ENCODE data around the gene PODNL1.

DNA sequence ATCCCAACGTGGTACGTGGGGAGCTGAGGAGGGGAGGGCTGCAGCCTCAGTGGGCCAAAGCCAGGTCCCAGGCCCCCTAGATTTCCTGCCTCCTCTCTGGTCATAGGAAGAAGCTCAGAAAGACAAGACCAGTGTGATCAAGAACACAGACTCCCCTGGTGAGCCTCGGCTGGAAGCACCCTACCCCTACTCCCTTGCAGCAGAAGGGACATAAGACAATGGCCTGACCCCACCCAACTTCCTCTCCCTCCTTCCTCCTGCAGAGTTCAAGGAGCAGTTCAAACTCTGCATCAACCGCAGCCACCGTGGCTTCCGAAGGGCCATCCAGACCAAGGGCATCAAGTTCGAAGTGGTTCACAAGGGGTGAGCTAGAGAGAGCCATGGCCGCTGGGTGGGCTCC lies 11.5 kb downstream of the PODNL1 start:
- TF ChIP-seq, protein P1, sequence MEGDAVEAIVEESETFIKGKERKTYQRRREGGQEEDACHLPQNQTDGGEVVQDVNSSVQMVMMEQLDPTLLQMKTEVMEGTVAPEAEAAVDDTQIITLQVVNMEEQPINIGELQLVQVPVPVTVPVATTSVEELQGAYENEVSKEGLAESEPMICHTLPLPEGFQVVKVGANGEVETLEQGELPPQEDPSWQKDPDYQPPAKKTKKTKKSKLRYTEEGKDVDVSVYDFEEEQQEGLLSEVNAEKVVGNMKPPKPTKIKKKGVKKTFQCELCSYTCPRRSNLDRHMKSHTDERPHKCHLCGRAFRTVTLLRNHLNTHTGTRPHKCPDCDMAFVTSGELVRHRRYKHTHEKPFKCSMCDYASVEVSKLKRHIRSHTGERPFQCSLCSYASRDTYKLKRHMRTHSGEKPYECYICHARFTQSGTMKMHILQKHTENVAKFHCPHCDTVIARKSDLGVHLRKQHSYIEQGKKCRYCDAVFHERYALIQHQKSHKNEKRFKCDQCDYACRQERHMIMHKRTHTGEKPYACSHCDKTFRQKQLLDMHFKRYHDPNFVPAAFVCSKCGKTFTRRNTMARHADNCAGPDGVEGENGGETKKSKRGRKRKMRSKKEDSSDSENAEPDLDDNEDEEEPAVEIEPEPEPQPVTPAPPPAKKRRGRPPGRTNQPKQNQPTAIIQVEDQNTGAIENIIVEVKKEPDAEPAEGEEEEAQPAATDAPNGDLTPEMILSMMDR (IDR thresholded peaks at IDR 0.05; ENCODE audit: poor library complexity) = no peak
- no peak for TF ChIP-seq EZH2 (IDR thresholded peaks at IDR 0.05; ENCODE audit: borderline replicate concordance)
